ENCODE results near the gene DNAH7.

Gene DNAH7

DNA sequence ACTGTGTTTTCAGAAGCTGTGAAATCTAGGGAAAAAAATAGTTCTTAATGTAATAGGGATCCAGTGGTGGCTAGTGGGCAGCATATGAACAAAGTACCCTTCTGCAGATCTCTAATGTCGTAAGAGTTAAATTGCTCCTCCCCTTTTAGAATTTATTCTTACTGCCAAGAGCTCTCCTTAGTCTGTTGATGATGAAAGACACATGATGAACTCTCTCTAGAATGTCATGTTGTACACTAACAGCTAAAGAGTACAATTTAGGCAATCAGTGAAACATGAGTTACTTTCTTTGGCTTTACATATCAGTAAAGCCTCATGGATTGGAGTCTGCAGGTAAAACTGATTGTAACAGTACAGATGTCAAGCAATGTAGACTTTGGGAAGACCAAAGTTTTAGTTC lies 327.4 kb downstream of the DNAH7 start:
- TF ChIP-seq, protein P1, sequence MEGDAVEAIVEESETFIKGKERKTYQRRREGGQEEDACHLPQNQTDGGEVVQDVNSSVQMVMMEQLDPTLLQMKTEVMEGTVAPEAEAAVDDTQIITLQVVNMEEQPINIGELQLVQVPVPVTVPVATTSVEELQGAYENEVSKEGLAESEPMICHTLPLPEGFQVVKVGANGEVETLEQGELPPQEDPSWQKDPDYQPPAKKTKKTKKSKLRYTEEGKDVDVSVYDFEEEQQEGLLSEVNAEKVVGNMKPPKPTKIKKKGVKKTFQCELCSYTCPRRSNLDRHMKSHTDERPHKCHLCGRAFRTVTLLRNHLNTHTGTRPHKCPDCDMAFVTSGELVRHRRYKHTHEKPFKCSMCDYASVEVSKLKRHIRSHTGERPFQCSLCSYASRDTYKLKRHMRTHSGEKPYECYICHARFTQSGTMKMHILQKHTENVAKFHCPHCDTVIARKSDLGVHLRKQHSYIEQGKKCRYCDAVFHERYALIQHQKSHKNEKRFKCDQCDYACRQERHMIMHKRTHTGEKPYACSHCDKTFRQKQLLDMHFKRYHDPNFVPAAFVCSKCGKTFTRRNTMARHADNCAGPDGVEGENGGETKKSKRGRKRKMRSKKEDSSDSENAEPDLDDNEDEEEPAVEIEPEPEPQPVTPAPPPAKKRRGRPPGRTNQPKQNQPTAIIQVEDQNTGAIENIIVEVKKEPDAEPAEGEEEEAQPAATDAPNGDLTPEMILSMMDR (conservative IDR thresholded peaks at IDR 0.05), result no peak
- H3K27ac ChIP-seq, result no peak overlapping the region

DNA sequence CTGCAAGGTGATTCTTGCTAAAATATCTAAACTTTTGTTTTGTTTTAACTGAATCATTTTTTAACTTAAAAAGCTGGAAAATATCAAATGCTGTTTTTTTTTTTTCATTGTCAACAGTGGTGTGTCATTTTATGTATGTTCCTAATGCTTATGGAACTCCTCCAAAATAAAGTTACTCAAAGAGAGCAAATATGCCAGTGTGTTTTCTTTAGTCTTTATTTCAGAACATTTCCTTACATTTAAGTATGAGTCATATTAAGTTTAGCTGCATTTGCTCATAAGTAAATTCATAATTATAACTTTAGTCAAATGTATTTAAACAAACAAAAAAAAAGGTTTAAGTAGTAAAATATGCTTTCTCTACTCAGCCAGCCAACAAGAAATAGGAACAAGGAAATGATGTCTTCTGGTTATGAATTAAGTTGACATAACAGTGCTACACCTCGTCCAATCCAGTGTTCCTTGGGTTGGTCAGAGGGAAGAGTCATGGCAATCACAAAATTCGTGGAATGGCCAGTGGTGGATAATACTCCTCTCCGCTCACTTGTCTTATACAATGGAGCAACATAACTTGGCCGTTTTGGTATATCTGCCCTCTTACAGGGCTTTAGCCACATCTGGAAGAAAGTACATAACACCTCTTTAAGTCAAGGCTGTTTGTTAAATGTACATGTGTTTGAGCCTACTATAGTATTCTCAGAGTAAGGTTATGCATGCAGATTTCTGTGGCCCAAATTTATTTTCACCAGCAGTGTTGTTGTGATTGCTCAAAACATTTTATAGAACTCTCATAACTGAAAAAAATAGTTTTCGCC lies 330.9 kb downstream of the DNAH7 start:
- TF ChIP-seq, protein P1 (conservative IDR thresholded peaks at IDR 0.05), result no peak
- H3K27ac ChIP-seq, result no peak overlapping the region

DNA sequence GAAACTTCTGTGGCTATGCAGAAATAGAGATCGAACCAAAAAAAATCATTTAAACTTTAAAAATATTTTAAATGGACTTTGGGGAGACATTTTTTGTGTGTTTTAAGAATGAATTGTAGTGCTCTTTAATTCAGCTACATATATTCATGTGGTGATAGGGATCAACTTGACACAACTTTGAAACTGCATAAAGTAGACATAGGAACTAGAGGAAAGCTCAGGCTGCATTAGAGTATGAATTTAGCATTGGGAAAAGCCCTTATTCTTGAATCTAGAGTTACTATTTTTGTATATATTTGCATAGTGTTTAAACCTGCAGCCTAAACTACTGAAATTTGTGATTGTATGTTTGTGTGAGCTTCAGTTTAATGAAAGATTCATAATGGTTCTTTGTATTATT lies 333.3 kb downstream of the DNAH7 start:
- no peak overlapping the region for H3K27ac ChIP-seq
- TF ChIP-seq, protein P1 (conservative IDR thresholded peaks at IDR 0.05), result no peak

DNA sequence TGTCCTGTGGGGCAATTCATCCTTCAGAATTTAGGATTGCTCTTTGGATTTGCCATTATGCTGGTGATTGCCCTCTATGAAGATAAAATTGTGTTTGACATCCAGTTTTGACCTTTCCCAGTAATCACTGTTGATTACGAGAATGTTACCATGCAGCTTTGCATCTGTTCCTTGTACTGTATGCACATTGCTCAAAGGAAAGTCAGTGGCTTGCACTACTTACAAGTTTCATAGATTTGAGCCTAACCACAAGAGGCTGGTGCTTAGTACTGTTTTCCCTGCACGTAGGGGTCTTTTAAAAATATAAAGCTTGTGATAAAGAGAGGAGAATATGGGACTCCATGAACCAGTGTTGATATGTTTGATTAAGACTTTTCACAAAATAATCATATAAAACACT lies 333.7 kb downstream of the DNAH7 start:
- TF ChIP-seq, protein P1 (conservative IDR thresholded peaks at IDR 0.05), result no peak
- H3K27ac ChIP-seq, result no peak overlapping the region

DNA sequence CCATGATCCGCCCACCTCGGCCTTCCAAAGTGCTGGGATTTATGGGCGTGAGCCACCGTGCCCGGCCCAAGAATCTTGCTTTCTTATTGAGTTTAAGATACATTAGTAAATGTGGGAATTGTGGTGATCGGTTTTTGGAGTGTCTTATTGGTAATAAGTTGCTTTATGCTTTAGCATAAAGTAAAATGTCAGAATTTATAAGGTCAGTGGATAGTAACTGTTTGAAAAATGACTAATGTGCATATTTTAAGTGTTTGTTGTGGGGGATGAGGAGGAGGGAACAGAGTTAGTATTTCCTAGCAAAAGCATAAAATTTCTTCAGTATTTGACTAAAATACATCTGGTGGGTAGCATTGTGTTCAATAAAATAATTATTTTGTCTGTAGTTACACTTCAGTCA lies 334.2 kb downstream of the DNAH7 start:
- H3K27ac ChIP-seq, result no peak overlapping the region
- TF ChIP-seq, protein P1 (conservative IDR thresholded peaks at IDR 0.05), result no peak

DNA sequence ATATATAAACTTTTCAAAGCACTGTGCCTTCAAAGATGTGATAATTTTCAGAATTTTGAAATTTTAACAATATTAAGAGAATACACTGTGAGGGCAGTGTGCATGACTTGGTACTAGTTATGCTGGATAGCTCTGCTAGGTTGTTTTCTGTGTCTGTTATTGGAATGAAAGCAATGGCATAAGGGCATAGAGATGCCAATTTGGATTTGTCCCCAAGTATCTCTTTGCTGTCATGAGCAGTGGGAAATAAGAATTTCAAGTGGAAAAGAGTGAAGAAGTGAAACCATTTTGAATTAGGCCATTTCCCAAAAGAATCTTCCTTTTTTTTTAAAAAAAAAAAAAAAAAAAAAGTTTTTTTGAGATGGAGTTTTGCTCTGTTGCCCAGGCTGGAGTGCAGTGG lies 334.8 kb downstream of the DNAH7 start:
- TF ChIP-seq, protein P1 (conservative IDR thresholded peaks at IDR 0.05), result no peak
- H3K27ac ChIP-seq, result no peak overlapping the region

DNA sequence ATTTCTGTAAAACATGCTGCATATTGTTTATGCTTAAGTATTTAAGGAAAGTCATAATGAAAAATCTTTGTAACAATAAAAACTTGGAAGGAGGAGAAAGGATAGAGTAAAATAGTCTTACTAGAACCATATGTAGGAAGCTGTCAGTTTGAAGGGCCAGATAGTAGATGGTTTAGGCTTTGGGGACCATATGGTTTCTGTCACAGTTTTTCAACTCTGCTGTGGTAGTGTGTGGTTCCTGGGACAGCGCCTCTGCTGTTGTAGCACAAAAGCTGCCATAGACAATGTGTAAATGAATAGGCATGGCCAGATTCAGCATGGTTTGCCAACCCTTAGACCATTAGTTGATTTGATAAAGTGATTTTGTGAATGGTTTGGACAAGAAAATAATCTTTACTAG lies 336.1 kb downstream of the DNAH7 start:
- H3K27ac ChIP-seq, result no peak overlapping the region
- TF ChIP-seq, protein P1 (conservative IDR thresholded peaks at IDR 0.05), result no peak
